LNCaP clone FGC (cell line): ENCODE measurements around the gene SIGLEC10.
A peak's percentile ranks its signal among the peaks of the same experiment; 100 is the strongest.
"Not testable (repeated sequence)": the region's sequence is repeated elsewhere in the genome, so short reads cannot be mapped to it uniquely, and the experiment has no call there.

Experiments used
- DNase-seq: peaks from one replicate; pipeline ENCODE4 v3.0.0-alpha.2; 2011; ENCODE audit warnings: low read depth
- H3K4me3 ChIP-seq: 2 replicates; pipeline ENCODE4 v1.5.1; 2011; ENCODE audit warnings: mild to moderate bottlenecking, low read depth, low read length, control low read depth
- CTCF ChIP-seq: IDR thresholded peaks from 2 replicates; pipeline ENCODE4 v1.5.1; 2012; ENCODE audit warnings: mild to moderate bottlenecking; ENCODE audit not compliant: control insufficient read depth, insufficient read depth; ENCODE audit errors: extremely low read depth

Gene SIGLEC10

GRCh38 chr19:51433043-51433442 lies 15.6 kb upstream of the SIGLEC10 start:
- no peak for DNase-seq
- TF ChIP-seq CTCF, result no peak
- H3K4me3 ChIP-seq, result no peak overlapping the region

DNA sequence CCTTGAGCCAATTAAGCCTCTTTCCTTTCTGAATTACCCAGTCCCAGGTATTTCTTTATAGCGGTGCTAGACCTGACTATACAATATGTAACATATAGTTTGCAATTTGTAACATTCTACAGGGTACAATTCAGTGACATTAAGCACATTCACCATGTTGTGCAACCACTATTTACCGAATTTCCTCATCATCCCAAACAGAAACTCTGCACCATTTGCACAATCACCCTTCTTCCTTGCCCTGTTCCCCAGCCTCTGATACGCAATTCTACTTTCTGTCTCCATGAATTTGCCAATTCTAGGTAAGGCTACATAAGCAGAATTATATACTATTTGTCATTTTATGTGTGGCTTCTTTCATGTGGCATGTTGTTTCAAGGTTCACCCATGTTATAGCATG lies 13.7 kb upstream of the SIGLEC10 start:
- DNase-seq, result no peak
- TF ChIP-seq CTCF, result no peak
- H3K4me3 ChIP-seq, result no peak overlapping the region

- no peak for DNase-seq
- no peak overlapping the region for H3K4me3 ChIP-seq
- TF ChIP-seq CTCF, result no peak
Observed at GRCh38 chr19:51430221-51430620, 12.8 kb upstream of the SIGLEC10 start.

DNA sequence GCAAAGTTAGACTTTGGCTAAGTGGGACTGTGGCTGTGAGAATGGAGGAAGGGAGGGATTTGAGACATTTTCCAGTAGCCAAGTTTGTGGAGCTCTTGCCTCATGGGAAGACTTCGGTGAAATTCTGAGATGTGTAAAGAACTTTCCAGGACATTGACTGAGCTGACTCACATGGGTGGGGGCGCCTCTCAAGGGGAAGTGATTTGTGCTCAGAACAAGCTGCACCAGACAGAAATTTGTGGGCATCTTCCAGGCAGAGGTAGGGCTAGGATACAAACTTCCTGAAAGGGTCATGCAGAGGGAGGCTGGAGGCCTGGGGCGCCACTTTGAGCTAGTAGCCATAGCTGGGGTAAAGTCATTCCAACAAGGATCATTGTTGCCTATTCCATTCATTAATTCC lies 9.8 kb upstream of the SIGLEC10 start:
- DNase-seq, result no peak
- TF ChIP-seq CTCF, result no peak
- H3K4me3 ChIP-seq, result no peak overlapping the region

- no peak overlapping the region for H3K4me3 ChIP-seq
- peak; percentile 22 for DNase-seq
- TF ChIP-seq CTCF, result peak; percentile 96
Observed at GRCh38 chr19:51422053-51422448, 4.6 kb upstream of the SIGLEC10 start.

GRCh38 chr19:51421229-51422052 lies 4.0 kb upstream of the SIGLEC10 start:
- no peak overlapping the region for H3K4me3 ChIP-seq
- TF ChIP-seq CTCF, result no peak
- DNase-seq, result no peak

GRCh38 chr19:51420511-51420910 lies 3.1 kb upstream of the SIGLEC10 start:
- H3K4me3 ChIP-seq, DNase-seq: not testable (repeated sequence)
